Spleen (tissue), 11 donors: ENCODE data around the gene HECW1. TPM values are rescaled to one million over a fixed set of nuclear protein-coding genes. Genes with fewer than 3 reads are reported as not detected.

Experiments
- DNase-seq: peaks from one replicate; pipeline ENCODE4 v3.0.0-alpha.2; 2020
- H3K27ac ChIP-seq, 8 donors: fragments of 200-600 bp; sonication (generic) in 7 of 8; 1 replicate in 4 of 8; 2 replicates in 4 of 8; pipeline versions ENCODE4 v1.5.0 to v1.8.0; 2016 to 2021; ENCODE audit warnings: inconsistent platforms in 4 of 8, mild to moderate bottlenecking in 4 of 8, moderate library complexity in 1 of 8
- H3K27me3 ChIP-seq, 7 donors: fragments of 200-600 bp; sonication (generic) in 6 of 7; replicated peaks in 1 of 7; 1 replicate in 4 of 7; 2 replicates in 3 of 7; pipeline versions ENCODE4 v1.5.0 to v1.8.0; 2016 to 2021; ENCODE audit warnings: inconsistent platforms in 3 of 7, mild to moderate bottlenecking in 1 of 7
- H3K36me3 ChIP-seq, 6 donors: fragments of 200-600 bp; sonication (generic) in 5 of 6; 1 replicate in 4 of 6; 2 replicates in 2 of 6; pipeline versions ENCODE4 v1.5.0 to v1.8.0; 2016 to 2021; ENCODE audit warnings: inconsistent platforms in 2 of 6
- H3K4me1 ChIP-seq, 6 donors: fragments of 200-600 bp; sonication (generic) in 5 of 6; 1 replicate in 3 of 6; 2 replicates in 3 of 6; pipeline versions ENCODE4 v1.5.0 to v1.8.0; 2016 to 2021; ENCODE audit warnings: inconsistent platforms in 3 of 6
- H3K4me3 ChIP-seq, 8 donors: fragments of 200-600 bp; sonication (generic) in 7 of 8; 1 replicate in 4 of 8; 2 replicates in 4 of 8; pipeline versions ENCODE4 v1.5.0 to v1.8.0; 2016 to 2021; ENCODE audit warnings: inconsistent platforms in 4 of 8, mild to moderate bottlenecking in 4 of 8, moderate library complexity in 2 of 8
- H3K9me3 ChIP-seq, 8 donors: fragments of 200-600 bp; sonication (generic) in 7 of 8; 1 replicate in 4 of 8; 2 replicates in 4 of 8; pipeline versions ENCODE4 v1.5.0 to v1.8.0; 2016 to 2021; ENCODE audit warnings: inconsistent platforms in 4 of 8
- CTCF ChIP-seq, 11 experiments: fragments of 200-600 bp in 7 of 11; fragments of 450-650 bp in 4 of 11; sonication (generic) in 4 of 11; IDR thresholded peaks in 8 of 11; conservative IDR thresholded peaks in 3 of 11; 1 replicate in 7 of 11; 2 replicates in 4 of 11; pipeline versions ENCODE4 v1.4.0 to v1.8.0; 2016 to 2021; ENCODE audit warnings: antibody characterized with exemption in 11 of 11, inconsistent platforms in 4 of 11, mild to moderate bottlenecking in 1 of 11
- POLR2A ChIP-seq, 3 donors: fragments of 450-650 bp; IDR thresholded peaks; one replicate each; pipeline ENCODE4 v1.5.1; 2017; ENCODE audit warnings: antibody characterized with exemption in 3 of 3, mild to moderate bottlenecking in 1 of 3
- POLR2AphosphoS5 ChIP-seq, 3 donors: sonication (generic); formaldehyde crosslinking; IDR thresholded peaks; one replicate each; pipeline ENCODE4 v1.5.1; 2017; ENCODE audit warnings: antibody characterized with exemption in 3 of 3
- WGBS, 5 donors: extraction: QIAGEN DNeasy Blood & Tissue Kit in 3 of 5; methylation state at CpG; one replicate each; pipeline versions ENCODE4 v1.1.5 to v1.1.7; 2013 to 2018; 5-methylcytosine and 5-hydroxymethylcytosine counted together
- intact Hi-C: fragments of 100-400 bp; cut with DNase I; formaldehyde crosslinking; loops from one replicate; pipeline ENCODE4 v1.15.0; 2023; ENCODE audit warnings: low total_unique reads
- polyA plus RNA-seq, 3 donors: library from polyadenylated mRNA; stranded (reverse); fragments of 200-250 nt; gene quantifications; one replicate each; pipeline ENCODE4 v1.2.1, GENCODE V29; 2013
- total RNA-seq, 7 donors: library from RNA; depleted of rRNA in 3 of 7; stranded (reverse); fragments of >200 nt in 3 of 7; fragmentation: NEBNext Ultra II Directional in 4 of 7; extraction: Animal tissue kit (Norgen Biotek cat#: 25700) in 4 of 7; gene quantifications; one replicate each; pipeline versions ENCODE4 v1.1.0 to v1.2.1, GENCODE V29; 2016 to 2021
- donor health status: healthy with polysubstance abuse.
- donor health status: DM: no; HTN: no; CAD: no; lungs with moderate emphysema.
- donor health status: DM: no; HTN: no; CAD: no.
- donor health status: Bipolar disorder and iron deficiency.
- donor health status: healthy.
- donor health status: DM: no; HTN: no; CAD: no.
- donor health status: DM: yes; HTN: yes; CAD: no.

The HECW1 gene
- total and polyA plus RNA-seq, 10 donors = 0.03 to 1.5 (median 0.40) TPM; not detected in 1

- intact Hi-C loops = no loop called here
- DNase-seq = no peak
- WGBS, 5 donors = 89 to 98% (median 97%) methylated on average over 2 of the region's 2 CpGs
Observed at GRCh38 chr7:43491123-43491522, 378.7 kb downstream of the HECW1 start.

GRCh38 chr7:43491984-43492383 lies 379.5 kb downstream of the HECW1 start:
- no peaks in the 10 kb centered on the region for H3K27me3 ChIP-seq
- no peak overlapping the region for H3K27ac ChIP-seq
- intact Hi-C loops = no loop called here
- 81 to 96% (median 87%) methylated on average over 2 of the region's 2 CpGs for WGBS, 5 donors
- H3K36me3 ChIP-seq = no peaks in the 10 kb centered on the region
- DNase-seq = no peak
- H3K4me1 ChIP-seq = peaks cover 0 to 10% (median 0%) of the 10 kb centered on the region in 6 donors
- no peaks in the 10 kb centered on the region for H3K9me3 ChIP-seq
- TF ChIP-seq CTCF (IDR thresholded peaks at IDR 0.05 in 8 of 11, conservative IDR thresholded peaks at IDR 0.05 in 3 of 11) (no peak), POLR2A (IDR thresholded peaks at IDR 0.05) (no peak), POLR2AphosphoS5 (IDR thresholded peaks at IDR 0.05) (no peak)
- no peak overlapping the region for H3K4me3 ChIP-seq

More at GRCh38 chr7:43491123-43491522, 378.7 kb downstream of the HECW1 start:
- H3K36me3 ChIP-seq = no peaks in the 10 kb centered on the region
- H3K27ac ChIP-seq = no peak overlapping the region
- no peak overlapping the region for H3K4me3 ChIP-seq
- no peak for TF ChIP-seq POLR2A (IDR thresholded peaks at IDR 0.05)
- no peak for TF ChIP-seq CTCF (IDR thresholded peaks at IDR 0.05 in 8 of 11, conservative IDR thresholded peaks at IDR 0.05 in 3 of 11)
- TF ChIP-seq POLR2AphosphoS5 (IDR thresholded peaks at IDR 0.05) = no peak
- H3K4me1 ChIP-seq = peaks cover 0 to 10% (median 0%) of the 10 kb centered on the region in 6 donors
- no peaks in the 10 kb centered on the region for H3K27me3 ChIP-seq
- H3K9me3 ChIP-seq = no peaks in the 10 kb centered on the region

- TF ChIP-seq POLR2A (IDR thresholded peaks at IDR 0.05) (no peak), CTCF (IDR thresholded peaks at IDR 0.05 in 8 of 11, conservative IDR thresholded peaks at IDR 0.05 in 3 of 11) (no peak), POLR2AphosphoS5 (IDR thresholded peaks at IDR 0.05) (no peak)
- Histone ChIP-seq H3K4me3 (no peak overlapping the region), H3K27ac (no peak overlapping the region), H3K36me3 (no peaks in the 10 kb centered on the region), H3K4me1 (peaks cover 0 to 10% (median 0%) of the 10 kb centered on the region in 6 donors), H3K27me3 (no peaks in the 10 kb centered on the region), H3K9me3 (no peaks in the 10 kb centered on the region)
- 84 to 91% (median 89%) methylated on average over 5 of the region's 5 CpGs for WGBS, 5 donors
- DNase-seq = no peak
- intact Hi-C loops = no loop called here
Observed at GRCh38 chr7:43492896-43493295, 380.4 kb downstream of the HECW1 start.

GRCh38 chr7:43495572-43495971 lies 383.1 kb downstream of the HECW1 start:
- WGBS, 5 donors = 76 to 92% (median 89%) methylated on average over 4 of the region's 4 CpGs
- Histone ChIP-seq H3K9me3 (no peaks in the 10 kb centered on the region), H3K4me1 (no peaks in the 10 kb centered on the region), H3K4me3 (no peak overlapping the region), H3K27me3 (no peaks in the 10 kb centered on the region), H3K27ac (no peak overlapping the region), H3K36me3 (no peaks in the 10 kb centered on the region)
- intact Hi-C loops = no loop called here
- TF ChIP-seq CTCF (IDR thresholded peaks at IDR 0.05 in 8 of 11, conservative IDR thresholded peaks at IDR 0.05 in 3 of 11) (no peak), POLR2AphosphoS5 (IDR thresholded peaks at IDR 0.05) (no peak), POLR2A (IDR thresholded peaks at IDR 0.05) (no peak)
- DNase-seq = no peak
